HCT116 (cell line): ENCODE data around the gene CAP2. TPM values are rescaled to one million over a fixed set of nuclear protein-coding genes. Genes with fewer than 3 reads are reported as not detected.

Source experiments
- ATAC-seq: fragments of 200-7000 bp; cut with Tn5 transposase; 2 replicates; pipeline ENCODE4 v1.9.1; 2020; ENCODE audit warnings: mild to moderate bottlenecking, moderate library complexity
- BruUV-seq: library from RNA; stranded (reverse); fragments of 400-500 nt; replicated peaks from 2 replicates; lab custom pipeline; 2021; lab: Mats Ljungman, UMichigan
- CTCF ChIA-PET: fragments of 300-600 bp; sonication (Branson Sonifier 250); formaldehyde crosslinking; loops from one replicate; lab custom pipeline; 2021; ENCODE audit warnings: antibody characterized with exemption; lab: Charles Lee
- POLR2A ChIA-PET: fragments of 300-600, 350-600 bp; sonication (Branson Sonifier 250); formaldehyde crosslinking; loops from one replicate; lab custom pipeline; 2021; ENCODE audit warnings: antibody characterized with exemption; lab: Charles Lee
- RAD21 ChIA-PET, 2 experiments: fragments of 300-600 bp; sonication (Branson Sonifier 250); formaldehyde crosslinking; loops; one replicate each; lab custom pipeline; 2023; ENCODE audit warnings: low total read pairs in 2 of 2; ENCODE audit not compliant: uncharacterized antibody in 2 of 2, unreplicated experiment in 2 of 2, low non-redundant PET in 1 of 2; lab: Charles Lee
- DNase-seq: peaks from one replicate; pipeline ENCODE4 v3.0.0-alpha.2; 2010; ENCODE audit warnings: low read depth, low spot score
- H2AFZ ChIP-seq: fragments of 200-600 bp; shearing (Covaris generic), sonication (generic); 2 replicates; pipeline ENCODE4 v1.6.1; 2017; ENCODE audit warnings: low read depth, mixed run types, mixed read lengths, antibody characterized with exemption, low read length; ENCODE audit not compliant: poor library complexity, severe bottlenecking
- H3K27ac ChIP-seq: 2 replicates; pipeline ENCODE4 v1.5.1; 2012; ENCODE audit warnings: low read depth, low read length
- H3K27me3 ChIP-seq: fragments of 200-600 bp; sonication (generic); 2 replicates; pipeline ENCODE4 v1.6.1; 2016; ENCODE audit warnings: mixed run types, low read length, mixed read lengths; ENCODE audit not compliant: insufficient read depth
- H3K36me3 ChIP-seq, 2 experiments: fragments of 200-500 bp in 1 of 2; fragments of 200-600 bp in 1 of 2; sonication (Bioruptor generic) in 1 of 2; sonication (generic) in 1 of 2; 2 replicates each; pipeline versions ENCODE4 v1.5.1 to v1.6.1; 2014 to 2016; ENCODE audit warnings: low read length in 2 of 2, inconsistent platforms in 1 of 2, mixed read lengths in 1 of 2, mixed run types in 1 of 2; ENCODE audit not compliant: insufficient read depth in 2 of 2, control insufficient read depth in 1 of 2
- H3K4me1 ChIP-seq, 2 experiments: fragments of 200-600 bp in 1 of 2; sonication (generic) in 1 of 2; 2 replicates each; pipeline versions ENCODE4 v1.5.1 to v1.6.1; 2012 to 2017; ENCODE audit warnings: low read length in 2 of 2, inconsistent platforms in 1 of 2, mild to moderate bottlenecking in 1 of 2, mixed read lengths in 1 of 2, mixed run types in 1 of 2, moderate library complexity in 1 of 2; ENCODE audit not compliant: insufficient read depth in 2 of 2, control insufficient read depth in 1 of 2
- H3K4me2 ChIP-seq: fragments of 200-600 bp; sonication (generic); 2 replicates; pipeline ENCODE4 v1.6.1; 2017; ENCODE audit warnings: mixed run types, low read length, mixed read lengths
- H3K4me3 ChIP-seq, 2 experiments: fragments of 200-600 bp in 1 of 2; sonication (generic) in 1 of 2; replicated peaks in 1 of 2; 2 replicates each; pipeline ENCODE4 v1.5.1; 2011 to 2016; ENCODE audit warnings: low read length in 2 of 2, control low read depth in 1 of 2, low read depth in 1 of 2, mild to moderate bottlenecking in 1 of 2, mixed read lengths in 1 of 2, mixed run types in 1 of 2
- H3K79me2 ChIP-seq: fragments of 200-600 bp; sonication (generic); 2 replicates; pipeline ENCODE4 v1.6.1; 2017; ENCODE audit warnings: mild to moderate bottlenecking, mixed run types, low read length, moderate library complexity, mixed read lengths; ENCODE audit not compliant: insufficient read depth
- H3K9ac ChIP-seq: fragments of 200-600 bp; sonication (generic); 2 replicates; pipeline ENCODE4 v1.6.1; 2016; ENCODE audit warnings: low read length, mixed read lengths
- H3K9me2 ChIP-seq: fragments of 200-600 bp; sonication (generic), shearing (Covaris generic); 2 replicates; pipeline ENCODE4 v1.6.1; 2017; ENCODE audit warnings: mixed run types, mild to moderate bottlenecking, moderate library complexity; ENCODE audit not compliant: insufficient read depth
- H3K9me3 ChIP-seq, 2 experiments: fragments of 200-500 bp in 1 of 2; fragments of 200-600 bp in 1 of 2; sonication (Bioruptor generic) in 1 of 2; sonication (generic) in 1 of 2; 2 replicates each; pipeline ENCODE4 v1.6.1; 2014 to 2017; ENCODE audit warnings: low read length in 2 of 2, mixed read lengths in 2 of 2, inconsistent platforms in 1 of 2, low read depth in 1 of 2, mild to moderate bottlenecking in 1 of 2, mixed run types in 1 of 2, moderate library complexity in 1 of 2; ENCODE audit not compliant: control insufficient read depth in 1 of 2, insufficient read depth in 1 of 2
- H4K20me1 ChIP-seq: fragments of 200-600 bp; sonication (generic), shearing (Covaris generic); 2 replicates; pipeline ENCODE4 v1.6.1; 2017; ENCODE audit warnings: mixed run types, mild to moderate bottlenecking, moderate library complexity; ENCODE audit not compliant: insufficient read depth
- CEBPB ChIP-seq: IDR thresholded peaks from 2 replicates; pipeline ENCODE4 v1.6.1; 2012; ENCODE audit warnings: low read depth
- EGR1 ChIP-seq: IDR thresholded peaks from 2 replicates; pipeline ENCODE4 v1.6.1; 2012; ENCODE audit warnings: low read depth
- FOSL1 ChIP-seq: IDR thresholded peaks from 2 replicates; pipeline ENCODE4 v1.6.1; 2012; ENCODE audit warnings: low read depth
- JUND ChIP-seq: IDR thresholded peaks from 2 replicates; pipeline ENCODE4 v1.6.1; 2012
- RAD21 ChIP-seq: IDR thresholded peaks from 2 replicates; pipeline ENCODE4 v1.6.1; 2012; ENCODE audit warnings: low read depth, mild to moderate bottlenecking
- SP1 ChIP-seq: IDR thresholded peaks from 2 replicates; pipeline ENCODE4 v1.6.1; 2012; ENCODE audit warnings: low read depth
- TCF7L2 ChIP-seq: IDR thresholded peaks from 2 replicates; pipeline ENCODE4 v1.7.0; 2011; ENCODE audit warnings: borderline replicate concordance, inconsistent platforms; ENCODE audit not compliant: insufficient read depth, insufficient read length; ENCODE audit errors: extremely low read depth
- intact Hi-C: fragments of 100-400 bp; cut with micrococcal nuclease; formaldehyde crosslinking; loops from 2 replicates; pipeline ENCODE4 v1.10.0; 2022
- total RNA-seq: library from RNA; stranded (reverse); gene quantifications from one replicate; pipeline ENCODE4 v1.2.1, GENCODE V29; 2021; ENCODE audit not compliant: unreplicated experiment
- TF ChIP-seq, protein P1 (sequence below): IDR thresholded peaks from 2 replicates; pipeline ENCODE4 v1.6.1; 2012
- TF ChIP-seq, protein P2 (sequence below): IDR thresholded peaks from 2 replicates; pipeline ENCODE4 v1.6.1; 2012; ENCODE audit warnings: low read depth
- TF ChIP-seq, protein P3 (sequence below): IDR thresholded peaks from 2 replicates; pipeline ENCODE4 v1.6.1; 2012

Gene CAP2
- total RNA-seq, 1 experiment from 2014 or later, result 3.8 TPM

DNA sequence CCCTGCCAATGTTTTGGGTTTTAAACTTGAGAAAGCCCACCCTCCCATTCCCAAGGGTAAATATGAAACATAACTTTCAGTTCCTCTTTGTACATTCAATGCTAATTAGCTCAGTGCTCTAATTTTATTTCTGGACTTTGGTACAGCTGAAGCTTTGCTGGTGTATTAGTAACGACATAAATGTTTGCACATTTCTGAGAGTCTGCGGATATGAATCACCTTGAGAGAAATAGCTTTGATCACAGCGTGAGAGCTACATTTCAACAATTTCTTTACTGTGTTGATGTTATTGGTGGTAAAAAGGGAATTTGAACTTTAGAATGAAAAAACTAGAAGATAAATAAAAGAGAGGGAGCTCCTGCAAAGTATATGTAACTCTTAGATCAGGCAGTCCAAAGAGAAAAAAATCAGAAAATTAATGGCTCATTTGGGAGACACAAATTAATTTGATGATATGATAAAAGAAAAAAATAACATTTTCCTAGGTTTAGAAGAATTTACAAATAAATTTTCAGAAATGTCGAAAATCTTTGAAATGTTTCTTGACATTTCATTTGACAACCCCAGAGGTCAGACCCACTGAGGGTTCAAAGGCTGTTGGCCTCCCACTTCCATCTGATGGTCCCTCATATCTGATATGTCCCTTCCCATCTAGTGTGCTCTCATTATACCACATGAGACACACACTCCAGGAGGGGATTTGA, 38.5 kb upstream of the CAP2 start:
- Histone ChIP-seq H3K4me3 (peak overlapping the region in 1 of 2 experiments; percentile 35; a peak in 2 of 4 replicates), H3K27me3 (no peaks in the 10 kb centered on the region), H3K4me1 (peaks cover 28 to 52% of the 10 kb centered on the region in 2 experiments), H3K9me3 (no peaks in the 10 kb centered on the region), H3K9me2 (no peaks in the 10 kb centered on the region), H3K4me2 (peak overlapping the region; percentile 70), H3K79me2 (no peaks in the 10 kb centered on the region), H3K9ac (no peak overlapping the region), H3K27ac (no peak overlapping the region), H3K36me3 (no peaks in the 10 kb centered on the region), H4K20me1 (no peaks in the 10 kb centered on the region), H2AFZ (peak overlapping the region; percentile 68)
- ChIA-PET POLR2A (interaction anchor here (1.2 kb wide), 1 partner anchor 10 kb away, joined by 3 read pairs; no protein-coding TSS in a partner anchor), RAD21 (no interaction called here), CTCF (no interaction called here)
- intact Hi-C loops, result no loop called here
- TF ChIP-seq, protein P1, sequence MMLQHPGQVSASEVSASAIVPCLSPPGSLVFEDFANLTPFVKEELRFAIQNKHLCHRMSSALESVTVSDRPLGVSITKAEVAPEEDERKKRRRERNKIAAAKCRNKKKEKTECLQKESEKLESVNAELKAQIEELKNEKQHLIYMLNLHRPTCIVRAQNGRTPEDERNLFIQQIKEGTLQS, result no peak
- TF ChIP-seq, protein P2, sequence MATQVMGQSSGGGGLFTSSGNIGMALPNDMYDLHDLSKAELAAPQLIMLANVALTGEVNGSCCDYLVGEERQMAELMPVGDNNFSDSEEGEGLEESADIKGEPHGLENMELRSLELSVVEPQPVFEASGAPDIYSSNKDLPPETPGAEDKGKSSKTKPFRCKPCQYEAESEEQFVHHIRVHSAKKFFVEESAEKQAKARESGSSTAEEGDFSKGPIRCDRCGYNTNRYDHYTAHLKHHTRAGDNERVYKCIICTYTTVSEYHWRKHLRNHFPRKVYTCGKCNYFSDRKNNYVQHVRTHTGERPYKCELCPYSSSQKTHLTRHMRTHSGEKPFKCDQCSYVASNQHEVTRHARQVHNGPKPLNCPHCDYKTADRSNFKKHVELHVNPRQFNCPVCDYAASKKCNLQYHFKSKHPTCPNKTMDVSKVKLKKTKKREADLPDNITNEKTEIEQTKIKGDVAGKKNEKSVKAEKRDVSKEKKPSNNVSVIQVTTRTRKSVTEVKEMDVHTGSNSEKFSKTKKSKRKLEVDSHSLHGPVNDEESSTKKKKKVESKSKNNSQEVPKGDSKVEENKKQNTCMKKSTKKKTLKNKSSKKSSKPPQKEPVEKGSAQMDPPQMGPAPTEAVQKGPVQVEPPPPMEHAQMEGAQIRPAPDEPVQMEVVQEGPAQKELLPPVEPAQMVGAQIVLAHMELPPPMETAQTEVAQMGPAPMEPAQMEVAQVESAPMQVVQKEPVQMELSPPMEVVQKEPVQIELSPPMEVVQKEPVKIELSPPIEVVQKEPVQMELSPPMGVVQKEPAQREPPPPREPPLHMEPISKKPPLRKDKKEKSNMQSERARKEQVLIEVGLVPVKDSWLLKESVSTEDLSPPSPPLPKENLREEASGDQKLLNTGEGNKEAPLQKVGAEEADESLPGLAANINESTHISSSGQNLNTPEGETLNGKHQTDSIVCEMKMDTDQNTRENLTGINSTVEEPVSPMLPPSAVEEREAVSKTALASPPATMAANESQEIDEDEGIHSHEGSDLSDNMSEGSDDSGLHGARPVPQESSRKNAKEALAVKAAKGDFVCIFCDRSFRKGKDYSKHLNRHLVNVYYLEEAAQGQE, result no peak
- TF ChIP-seq FOSL1 (peak; percentile 80), CEBPB (peak; percentile 65), SP1 (peak; percentile 57; the same call in 1 of the 2 replicates), RAD21 (no peak), TCF7L2 (peak; percentile 67), EGR1 (no peak), JUND (peak; percentile 82)
- TF ChIP-seq, protein P3, sequence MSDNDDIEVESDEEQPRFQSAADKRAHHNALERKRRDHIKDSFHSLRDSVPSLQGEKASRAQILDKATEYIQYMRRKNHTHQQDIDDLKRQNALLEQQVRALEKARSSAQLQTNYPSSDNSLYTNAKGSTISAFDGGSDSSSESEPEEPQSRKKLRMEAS, result no peak
- no TSS peak for BruUV-seq
- DNase-seq, result peak; percentile 67
- ATAC-seq, result peak; percentile 82
